Esophagus (tissue), 2 donors: Measurements from ENCODE around the gene LRMDA. TPM values are rescaled to one million over a fixed set of nuclear protein-coding genes. Genes with fewer than 3 reads are reported as not detected.
"Not testable (repeated sequence)": the region's sequence is repeated elsewhere in the genome, so short reads cannot be mapped to it uniquely, and the experiment has no call there.

Experiments
- H3K27ac ChIP-seq, 2 donors: one replicate each; pipeline ENCODE4 v1.5.1; 2013; ENCODE audit warnings: low read depth in 2 of 2, mild to moderate bottlenecking in 2 of 2, inconsistent platforms in 1 of 2, low read length in 1 of 2, moderate library complexity in 1 of 2
- H3K27me3 ChIP-seq, 2 donors: one replicate each; pipeline ENCODE4 v1.6.1; 2013; ENCODE audit warnings: low read length in 2 of 2, control low read depth in 1 of 2, mild to moderate bottlenecking in 1 of 2; ENCODE audit not compliant: insufficient read depth in 2 of 2, control insufficient read depth in 1 of 2
- H3K36me3 ChIP-seq, 2 donors: one replicate each; pipeline ENCODE4 v1.6.1; 2013; ENCODE audit warnings: low read length in 1 of 2; ENCODE audit not compliant: control insufficient read depth in 2 of 2, insufficient read depth in 2 of 2
- H3K4me1 ChIP-seq, 2 donors: one replicate each; pipeline ENCODE4 v1.6.1; 2013; ENCODE audit warnings: low read length in 1 of 2; ENCODE audit not compliant: control insufficient read depth in 2 of 2, insufficient read depth in 2 of 2
- H3K4me3 ChIP-seq, 2 donors: one replicate each; pipeline ENCODE4 v1.5.1; 2013; ENCODE audit warnings: low read length in 2 of 2, mild to moderate bottlenecking in 2 of 2, low read depth in 1 of 2, moderate library complexity in 1 of 2
- H3K9me3 ChIP-seq, 2 donors: one replicate each; pipeline ENCODE4 v1.6.1; 2013; ENCODE audit warnings: mild to moderate bottlenecking in 2 of 2, low read depth in 1 of 2, low read length in 1 of 2, moderate library complexity in 1 of 2; ENCODE audit not compliant: control insufficient read depth in 2 of 2, insufficient read depth in 1 of 2
- WGBS, 2 donors: extraction: QIAGEN DNeasy Blood & Tissue Kit; methylation state at CpG; one replicate each; pipeline ENCODE4 v1.1.7; 2013; 5-methylcytosine and 5-hydroxymethylcytosine counted together
- polyA plus RNA-seq, 2 donors: library from polyadenylated mRNA; stranded (reverse); fragments of 200-250 nt; gene quantifications; one replicate each; pipeline ENCODE4 v1.2.3, GENCODE V29; 2013
- donor health status: healthy with polysubstance abuse.
- donor health status: Bipolar disorder and iron deficiency.

Gene LRMDA
- polyA plus RNA-seq, 2 donors, result 1.8 to 4.0 TPM

GRCh38 chr10:75765789-75766096 lies 334.3 kb downstream of the LRMDA start:
- Histone ChIP-seq H3K4me3 (no peak overlapping the region), H3K27me3 (no peaks in the 10 kb centered on the region), H3K36me3 (no peaks in the 10 kb centered on the region), H3K27ac (no peak overlapping the region), H3K9me3 (no peaks in the 10 kb centered on the region), H3K4me1 (no peaks in the 10 kb centered on the region)
- WGBS, 2 donors, result 91 to 93% methylated on average over 5 of the region's 5 CpGs

GRCh38 chr10:75766106-75766505 lies 334.7 kb downstream of the LRMDA start:
- H3K4me3 ChIP-seq, result no peak overlapping the region

GRCh38 chr10:75766752-75767151 lies 335.3 kb downstream of the LRMDA start:
- 91 to 94% methylated on average over 4 of the region's 4 CpGs for WGBS, 2 donors

More at GRCh38 chr10:75766106-75766505, 334.7 kb downstream of the LRMDA start:
- no peaks in the 10 kb centered on the region for H3K9me3 ChIP-seq
- no peaks in the 10 kb centered on the region for H3K27me3 ChIP-seq
- H3K27ac ChIP-seq, result no peak overlapping the region
- H3K36me3 ChIP-seq, result no peaks in the 10 kb centered on the region
- peaks cover 0 to 3% of the 10 kb centered on the region in 2 donors for H3K4me1 ChIP-seq

GRCh38 chr10:75770626-75771081 lies 339.2 kb downstream of the LRMDA start:
- Histone ChIP-seq H3K36me3 (no peaks in the 10 kb centered on the region), H3K27me3 (no peaks in the 10 kb centered on the region), H3K9me3 (no peaks in the 10 kb centered on the region), H3K27ac (no peak overlapping the region), H3K4me3 (no peak overlapping the region), H3K4me1 (peaks cover 0 to 9% of the 10 kb centered on the region in 2 donors)
- 74 to 75% methylated on average over 7 of the region's 7 CpGs for WGBS, 2 donors

More at GRCh38 chr10:75766752-75767151, 335.3 kb downstream of the LRMDA start:
- H3K27me3 ChIP-seq, H3K4me3 ChIP-seq, H3K9me3 ChIP-seq, H3K27ac ChIP-seq, H3K4me1 ChIP-seq, H3K36me3 ChIP-seq: not testable (repeated sequence)

GRCh38 chr10:75771606-75772005 lies 340.2 kb downstream of the LRMDA start:
- 48 to 50% methylated on average over 1 of the region's 1 CpG for WGBS, 2 donors
- Histone ChIP-seq H3K27ac (peak overlapping the region; percentile 42 to 60), H3K4me1 (peaks cover 0 to 9% of the 10 kb centered on the region in 2 donors), H3K36me3 (no peaks in the 10 kb centered on the region), H3K27me3 (no peaks in the 10 kb centered on the region), H3K9me3 (no peaks in the 10 kb centered on the region), H3K4me3 (no peak overlapping the region)

GRCh38 chr10:75772153-75772887 lies 340.9 kb downstream of the LRMDA start:
- Histone ChIP-seq H3K9me3 (no peaks in the 10 kb centered on the region), H3K27me3 (no peaks in the 10 kb centered on the region), H3K4me1 (peaks cover 0 to 9% of the 10 kb centered on the region in 2 donors), H3K4me3 (peak overlapping the region in 1 of 2 donors; percentile 37), H3K27ac (peak overlapping the region in 1 of 2 donors; percentile 10), H3K36me3 (no peaks in the 10 kb centered on the region)
- 32 to 40% methylated on average over 8 of the region's 8 CpGs for WGBS, 2 donors

GRCh38 chr10:75773231-75773780 lies 341.9 kb downstream of the LRMDA start:
- Histone ChIP-seq H3K36me3 (no peaks in the 10 kb centered on the region), H3K9me3 (no peaks in the 10 kb centered on the region), H3K27me3 (no peaks in the 10 kb centered on the region), H3K27ac (peak overlapping the region; percentile 65 to 67), H3K4me3 (no peak overlapping the region), H3K4me1 (peaks cover 0 to 9% of the 10 kb centered on the region in 2 donors)
- WGBS, 2 donors, result 73% methylated on average over 5 of the region's 5 CpGs

- no peaks in the 10 kb centered on the region for H3K9me3 ChIP-seq
- H3K36me3 ChIP-seq, result no peaks in the 10 kb centered on the region
- H3K27me3 ChIP-seq, result no peaks in the 10 kb centered on the region
- H3K4me3 ChIP-seq, result no peak overlapping the region
- 67 to 71% methylated on average over 3 of the region's 3 CpGs for WGBS, 2 donors
- no peak overlapping the region for H3K27ac ChIP-seq
- H3K4me1 ChIP-seq, result peaks cover 0 to 9% of the 10 kb centered on the region in 2 donors
Measured at GRCh38 chr10:75773813-75774782, 342.7 kb downstream of the LRMDA start.

GRCh38 chr10:75774783-75775490 lies 343.5 kb downstream of the LRMDA start:
- no peaks in the 10 kb centered on the region for H3K9me3 ChIP-seq
- no peaks in the 10 kb centered on the region for H3K36me3 ChIP-seq
- H3K27me3 ChIP-seq, result no peaks in the 10 kb centered on the region
- 74 to 78% methylated on average over 6 of the region's 6 CpGs for WGBS, 2 donors
- no peak overlapping the region for H3K4me3 ChIP-seq
- H3K27ac ChIP-seq, result no peak overlapping the region
- H3K4me1 ChIP-seq, result peaks cover 0 to 9% of the 10 kb centered on the region in 2 donors
